Skeletal muscle cell (primary cell): ENCODE measurements around the gene CNNM2.
"Not testable (repeated sequence)": the region's sequence is repeated elsewhere in the genome, so short reads cannot be mapped to it uniquely, and the experiment has no call there.

Experiments used
- DNase-seq: peaks from one replicate; pipeline ENCODE4 v3.0.0-alpha.2; 2010; ENCODE audit warnings: low read depth
- H3K4me3 ChIP-seq: 2 replicates; pipeline ENCODE4 v1.5.1; 2011; ENCODE audit warnings: low read depth, mild to moderate bottlenecking, control low read depth, low read length, moderate library complexity

Gene CNNM2

GRCh38 chr10:103120546-103120945 lies 202.5 kb downstream of the CNNM2 start:
- no peak overlapping the region for H3K4me3 ChIP-seq
- no peak for DNase-seq

- no peak overlapping the region for H3K4me3 ChIP-seq
- no peak for DNase-seq
Measured at GRCh38 chr10:103120977-103121735, 203.1 kb downstream of the CNNM2 start.

GRCh38 chr10:103123282-103124024 lies 205.4 kb downstream of the CNNM2 start:
- no peak overlapping the region for H3K4me3 ChIP-seq
- DNase-seq: no peak

DNA sequence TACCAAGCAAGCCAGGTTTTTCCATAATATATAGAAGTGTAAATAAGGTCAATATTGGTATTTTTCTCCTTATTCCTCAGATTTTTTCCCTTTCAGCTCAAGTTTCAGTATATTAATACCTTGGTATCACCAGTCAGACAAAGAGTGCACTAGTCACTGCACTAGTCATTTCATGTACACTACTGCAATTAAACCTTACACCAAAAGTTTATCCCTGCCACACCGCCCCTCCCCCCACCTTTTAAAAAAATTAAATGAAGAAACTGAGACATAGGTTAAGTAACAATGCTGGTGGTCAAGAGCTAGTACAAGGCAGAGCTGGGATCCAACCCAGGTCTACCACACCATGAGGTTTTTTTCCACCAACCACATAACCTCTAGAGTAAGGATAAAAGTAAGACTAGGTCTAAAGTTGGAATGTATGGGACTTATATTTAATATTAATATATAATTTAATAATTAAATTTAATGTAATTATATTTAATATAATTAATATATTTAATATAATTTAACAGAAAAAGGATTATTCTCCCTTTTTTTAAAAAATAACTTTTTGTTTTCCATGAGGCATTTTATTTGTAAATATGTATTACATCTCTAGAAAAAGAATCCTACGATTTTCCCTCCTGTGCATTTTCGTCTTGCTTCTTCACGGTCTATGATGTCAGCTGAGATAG lies 206.5 kb downstream of the CNNM2 start:
- no peak for DNase-seq
- no peak overlapping the region for H3K4me3 ChIP-seq

GRCh38 chr10:103125323-103126267 lies 207.5 kb downstream of the CNNM2 start:
- H3K4me3 ChIP-seq: no peak overlapping the region
- DNase-seq: no peak

DNA sequence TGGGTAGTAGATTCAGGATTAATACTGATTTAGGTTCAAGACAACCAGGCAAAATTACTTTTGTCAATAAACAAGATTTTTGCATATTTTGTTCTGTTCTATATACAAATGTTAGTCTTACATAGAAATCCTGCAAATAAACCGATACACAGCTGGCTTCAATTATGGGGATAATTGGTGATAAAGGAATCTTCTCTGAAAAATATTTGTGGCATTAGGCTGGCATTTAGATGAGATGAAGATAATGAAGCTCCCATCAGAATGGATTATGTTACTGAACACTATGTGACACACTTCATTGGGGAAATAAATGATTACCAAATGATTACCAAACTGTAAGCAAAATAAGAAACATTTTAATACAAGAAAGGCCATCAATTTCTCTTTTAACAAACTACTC lies 209.1 kb downstream of the CNNM2 start:
- no peak overlapping the region for H3K4me3 ChIP-seq
- no peak for DNase-seq

DNA sequence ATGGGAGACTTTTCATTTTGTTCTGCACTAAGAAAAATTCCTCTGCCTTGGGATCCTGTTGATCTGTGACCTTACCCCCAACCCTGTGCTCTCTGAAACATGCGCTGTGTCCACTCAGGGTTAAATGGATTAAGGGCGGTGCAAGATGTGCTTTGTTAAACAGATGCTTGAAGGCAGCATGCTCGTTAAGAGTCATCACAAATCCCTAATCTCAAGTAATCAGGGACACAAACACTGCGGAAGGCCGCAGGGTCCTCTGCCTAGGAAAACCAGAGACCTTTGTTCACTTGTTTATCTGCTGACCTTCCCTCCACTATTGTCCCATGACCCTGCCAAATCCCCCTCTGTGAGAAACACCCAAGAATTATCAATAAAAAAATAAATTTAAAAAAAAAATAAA lies 212.1 kb downstream of the CNNM2 start:
- not testable (repeated sequence) for H3K4me3 ChIP-seq, DNase-seq

- no peak overlapping the region for H3K4me3 ChIP-seq
Measured at GRCh38 chr10:103130910-103131309, 212.8 kb downstream of the CNNM2 start.

DNA sequence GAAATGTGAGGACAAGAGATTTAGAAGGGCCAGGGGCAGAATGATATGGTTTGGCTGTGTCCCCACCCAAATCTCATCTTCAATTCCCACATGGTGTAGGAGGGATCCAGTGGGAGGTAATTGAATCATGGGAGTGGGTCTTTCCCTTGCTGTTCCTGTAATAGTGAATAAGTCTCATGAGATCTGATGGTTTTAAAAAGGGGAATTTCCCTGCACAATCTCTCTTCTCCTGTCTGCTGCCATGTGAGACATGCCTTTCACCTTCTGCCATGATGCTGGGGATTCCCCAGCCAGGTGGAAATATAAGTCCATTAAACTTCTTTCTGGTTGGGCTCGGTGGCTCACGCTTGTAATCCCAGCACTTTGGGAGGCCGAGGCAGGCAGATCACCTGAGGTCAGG lies 217.1 kb downstream of the CNNM2 start:
- not testable (repeated sequence) for DNase-seq, H3K4me3 ChIP-seq

More at GRCh38 chr10:103130910-103131309, 212.8 kb downstream of the CNNM2 start:
- DNase-seq: no peak

DNA sequence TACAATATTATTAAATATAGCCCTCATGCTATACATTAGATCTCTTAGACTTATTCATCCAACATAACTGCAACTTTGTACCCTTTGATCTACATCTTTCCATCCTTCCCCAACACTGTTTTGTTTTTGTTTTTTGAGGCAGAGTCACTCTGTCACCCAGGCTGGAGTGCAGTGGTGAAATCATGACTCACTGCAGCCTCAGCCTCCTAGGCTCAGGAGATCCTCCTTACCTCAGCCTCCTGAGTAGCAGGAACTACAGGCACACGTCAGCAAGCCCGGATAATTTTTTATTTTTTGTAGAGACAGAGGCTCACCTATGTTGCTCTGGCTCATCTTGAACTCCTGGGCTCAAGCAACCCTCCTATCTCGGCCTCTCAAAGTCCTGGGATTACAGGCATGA lies 221.7 kb downstream of the CNNM2 start:
- no peak overlapping the region for H3K4me3 ChIP-seq
- DNase-seq: no peak
